ENCODE results near the gene DHX36.

The DHX36 gene

DNA sequence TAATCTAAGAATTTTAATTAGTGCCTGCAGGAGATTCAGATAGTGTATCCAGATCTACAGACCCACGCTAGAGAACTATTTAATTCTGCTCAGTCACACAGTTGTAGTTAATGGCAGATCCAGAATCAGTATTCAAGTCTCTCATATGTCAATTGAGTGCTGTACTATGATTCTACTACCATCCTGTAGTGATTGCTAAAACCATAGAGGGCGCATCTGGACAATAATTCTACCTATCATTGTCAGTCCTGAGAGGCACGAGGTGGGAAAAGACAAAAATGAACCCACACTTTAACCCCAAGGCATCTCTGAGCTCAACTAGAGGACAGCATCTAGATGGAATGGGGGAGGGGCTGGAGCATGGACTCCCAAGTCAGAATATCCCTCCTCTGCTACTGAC, 22.7 kb downstream of the DHX36 start:
- TF ChIP-seq, protein P1, sequence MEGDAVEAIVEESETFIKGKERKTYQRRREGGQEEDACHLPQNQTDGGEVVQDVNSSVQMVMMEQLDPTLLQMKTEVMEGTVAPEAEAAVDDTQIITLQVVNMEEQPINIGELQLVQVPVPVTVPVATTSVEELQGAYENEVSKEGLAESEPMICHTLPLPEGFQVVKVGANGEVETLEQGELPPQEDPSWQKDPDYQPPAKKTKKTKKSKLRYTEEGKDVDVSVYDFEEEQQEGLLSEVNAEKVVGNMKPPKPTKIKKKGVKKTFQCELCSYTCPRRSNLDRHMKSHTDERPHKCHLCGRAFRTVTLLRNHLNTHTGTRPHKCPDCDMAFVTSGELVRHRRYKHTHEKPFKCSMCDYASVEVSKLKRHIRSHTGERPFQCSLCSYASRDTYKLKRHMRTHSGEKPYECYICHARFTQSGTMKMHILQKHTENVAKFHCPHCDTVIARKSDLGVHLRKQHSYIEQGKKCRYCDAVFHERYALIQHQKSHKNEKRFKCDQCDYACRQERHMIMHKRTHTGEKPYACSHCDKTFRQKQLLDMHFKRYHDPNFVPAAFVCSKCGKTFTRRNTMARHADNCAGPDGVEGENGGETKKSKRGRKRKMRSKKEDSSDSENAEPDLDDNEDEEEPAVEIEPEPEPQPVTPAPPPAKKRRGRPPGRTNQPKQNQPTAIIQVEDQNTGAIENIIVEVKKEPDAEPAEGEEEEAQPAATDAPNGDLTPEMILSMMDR (IDR thresholded peaks at IDR 0.05; ENCODE audit: low read length, missing control alignments): no peak
- DNase-seq (ENCODE audit: low read depth): no peak
- H3K4me3 ChIP-seq (replicated peaks; ENCODE audit: low read depth, low read length): no peak overlapping the region

DNA sequence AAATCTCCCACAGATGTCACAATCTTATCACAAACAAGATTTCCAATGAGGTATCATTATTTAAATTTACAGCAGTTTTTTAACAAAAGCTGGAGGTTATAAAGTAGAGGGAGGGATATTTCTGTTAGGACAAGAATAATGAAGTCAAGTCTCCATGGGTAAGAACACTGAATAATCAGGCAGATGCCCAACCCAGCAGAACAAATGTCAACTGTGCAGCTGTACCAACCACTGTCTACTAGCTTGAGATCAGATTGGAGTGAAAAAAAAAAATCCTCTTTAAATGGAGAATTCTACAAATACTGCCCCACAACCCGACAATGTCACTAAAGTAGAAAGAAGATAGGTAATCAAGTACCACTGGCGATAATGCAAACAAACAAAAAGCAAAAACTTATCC, 30.3 kb downstream of the DHX36 start:
- TF ChIP-seq, protein P1 (IDR thresholded peaks at IDR 0.05; ENCODE audit: low read length, missing control alignments): no peak
- H3K4me3 ChIP-seq (replicated peaks; ENCODE audit: low read depth, low read length): no peak overlapping the region
- DNase-seq (ENCODE audit: low read depth): no peak

DNA sequence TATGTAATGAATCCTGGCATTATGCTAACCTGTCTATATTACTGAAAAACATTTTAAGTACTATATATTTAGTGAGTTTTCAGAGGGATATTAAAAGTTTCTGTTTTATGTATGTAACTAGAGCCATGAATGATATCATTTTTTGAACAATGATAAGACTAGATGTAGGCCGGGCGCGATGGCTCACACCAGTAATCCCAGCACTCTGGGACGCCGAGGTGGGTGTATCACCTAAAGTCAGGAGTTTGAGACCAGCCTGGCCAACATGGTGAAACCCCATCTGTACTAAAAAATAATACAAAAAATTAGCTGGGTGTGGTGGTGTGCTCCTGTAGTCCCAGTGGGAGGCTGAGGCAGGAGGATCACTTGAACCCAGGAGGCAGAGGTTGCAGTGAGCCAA, 34.1 kb downstream of the DHX36 start:
- no peak overlapping the region for H3K4me3 ChIP-seq (replicated peaks; ENCODE audit: low read depth, low read length)
- TF ChIP-seq, protein P1 (IDR thresholded peaks at IDR 0.05; ENCODE audit: low read length, missing control alignments): no peak
- no peak for DNase-seq (ENCODE audit: low read depth)

DNA sequence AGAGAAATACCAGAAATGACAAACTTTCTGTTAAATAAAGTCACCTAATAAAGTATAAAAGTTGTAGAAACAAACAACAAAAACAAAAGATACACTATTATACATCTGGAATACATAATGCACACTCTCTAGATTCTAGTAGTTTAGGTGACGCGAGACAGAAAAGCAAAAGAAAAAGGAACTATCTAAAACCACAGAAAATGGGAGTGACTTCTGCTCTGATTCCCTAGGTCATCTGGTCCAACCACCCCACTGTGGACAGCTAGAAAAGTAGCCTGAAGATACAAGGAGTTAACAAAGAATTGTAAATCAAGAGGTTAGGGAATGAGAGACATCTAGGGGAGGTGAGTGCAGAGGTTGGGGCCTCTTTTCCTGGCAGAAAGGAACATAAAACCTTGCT, 39.1 kb downstream of the DHX36 start:
- no peak for DNase-seq (ENCODE audit: low read depth)
- H3K4me3 ChIP-seq (replicated peaks; ENCODE audit: low read depth, low read length): no peak overlapping the region
- TF ChIP-seq, protein P1 (IDR thresholded peaks at IDR 0.05; ENCODE audit: low read length, missing control alignments): no peak

DNA sequence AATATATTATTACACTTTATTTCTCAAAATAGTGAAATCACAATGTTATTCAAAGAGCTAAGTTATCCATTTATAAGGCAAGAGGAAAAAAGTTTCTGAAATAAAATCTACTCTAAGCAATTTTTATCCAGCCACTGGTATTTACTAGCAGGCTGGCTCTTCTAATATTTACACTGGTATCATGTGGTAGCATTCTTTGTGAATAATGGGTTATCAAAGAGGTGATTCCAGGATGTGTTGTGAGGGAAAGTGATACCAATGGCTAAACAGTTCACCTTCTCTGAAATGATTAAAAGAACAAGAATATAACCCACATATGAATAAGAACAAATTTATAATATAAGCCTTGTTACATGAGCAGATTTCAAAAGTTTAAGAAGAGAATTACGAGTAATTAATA, 44.1 kb downstream of the DHX36 start:
- DNase-seq (ENCODE audit: low read depth): no peak
- TF ChIP-seq, protein P1 (IDR thresholded peaks at IDR 0.05; ENCODE audit: low read length, missing control alignments): no peak
- H3K4me3 ChIP-seq (replicated peaks; ENCODE audit: low read depth, low read length): no peak overlapping the region

DNA sequence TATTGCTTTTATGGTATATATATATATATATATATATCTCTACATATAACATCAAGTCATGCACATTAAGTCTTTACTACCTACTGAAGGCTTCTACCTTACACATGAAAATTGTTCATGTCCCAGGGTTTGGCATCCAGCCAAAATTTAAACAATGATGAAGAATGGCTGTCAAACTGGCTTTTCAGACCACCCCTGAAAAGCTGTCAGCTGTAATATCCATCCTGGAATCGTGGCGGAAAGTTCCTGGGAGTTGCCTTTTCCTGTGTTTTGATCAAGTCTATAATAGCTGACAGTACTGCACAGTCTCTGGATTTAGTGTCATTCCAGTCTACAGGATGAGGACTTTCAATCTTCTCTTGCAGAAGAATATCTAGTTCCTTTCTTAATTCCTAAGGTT, 48.3 kb downstream of the DHX36 start:
- no peak for DNase-seq (ENCODE audit: low read depth)
- TF ChIP-seq, protein P1 (IDR thresholded peaks at IDR 0.05; ENCODE audit: low read length, missing control alignments): no peak
- no peak overlapping the region for H3K4me3 ChIP-seq (replicated peaks; ENCODE audit: low read depth, low read length)

DNA sequence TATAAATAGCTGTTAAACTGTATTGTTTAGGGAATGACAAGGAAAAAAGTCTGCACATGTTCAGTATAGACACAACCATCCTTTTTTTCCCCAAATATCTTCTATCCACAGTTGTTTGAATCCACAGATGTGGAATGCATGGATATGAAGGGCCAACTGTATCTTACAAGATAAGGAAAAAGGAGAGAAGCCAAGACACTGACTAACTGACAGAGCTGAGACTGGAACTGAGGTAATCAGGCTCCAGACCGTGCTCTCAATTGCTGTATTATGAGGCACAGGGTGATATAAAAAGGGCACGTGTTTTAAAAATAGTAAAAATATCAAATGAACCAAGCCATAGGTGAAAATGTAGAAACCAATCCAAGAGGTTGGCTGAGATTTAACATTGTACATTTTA, 49.0 kb downstream of the DHX36 start:
- DNase-seq (ENCODE audit: low read depth): peak; percentile 17
- TF ChIP-seq, protein P1 (IDR thresholded peaks at IDR 0.05; ENCODE audit: low read length, missing control alignments): no peak
- H3K4me3 ChIP-seq (replicated peaks; ENCODE audit: low read depth, low read length): no peak overlapping the region
